Measurements from ENCODE around the gene SPHKAP.

The SPHKAP gene

DNA sequence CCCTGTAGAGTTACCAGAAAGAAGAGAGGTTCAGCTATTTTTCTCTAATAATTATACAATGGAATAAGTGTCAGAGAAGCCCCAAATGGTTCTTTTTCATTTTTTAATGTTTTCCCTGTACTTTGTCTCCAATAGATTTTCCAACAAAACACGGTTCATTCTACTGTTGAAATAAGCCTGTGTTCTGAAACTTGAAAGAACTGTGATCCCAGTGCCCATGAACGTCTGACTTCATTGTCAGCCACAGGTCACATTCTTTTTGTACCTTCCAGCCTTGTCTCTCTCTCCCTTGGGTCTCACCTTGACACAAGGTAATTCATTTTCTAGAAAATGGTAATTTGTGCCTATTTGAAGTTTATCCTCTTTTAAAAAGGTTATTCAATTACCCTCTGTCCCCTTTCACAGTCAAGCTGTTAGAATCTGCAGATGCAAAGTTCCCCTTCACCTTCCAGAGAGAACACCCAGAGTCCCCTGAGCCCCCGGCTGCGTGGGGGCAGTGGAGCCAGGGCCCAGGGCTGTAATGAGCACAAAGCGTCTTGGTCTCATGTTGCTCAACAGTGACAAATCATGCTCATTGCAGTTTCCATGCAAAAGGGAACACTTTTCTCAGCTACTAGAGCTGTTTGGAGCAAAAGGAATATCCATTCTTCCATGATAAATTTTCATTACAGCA lies 115.2 kb downstream of the SPHKAP start:
- Histone ChIP-seq H3K4me3 (ENCODE audit: low read depth in 1 of 2, low read length in 2 of 2) (no peak overlapping the region), H3K27me3 (ENCODE audit: control insufficient read depth in 1 of 2, insufficient read depth in 2 of 2, low read length in 2 of 2) (peaks cover 0 to 4% of the 10 kb centered on the region in 2 donors)

GRCh38 chr2:228065686-228066085 lies 115.8 kb downstream of the SPHKAP start:
- Histone ChIP-seq H3K9ac (ENCODE audit: low read depth in 1 of 2, low read length in 2 of 2) (no peak overlapping the region), H3K4me1 (ENCODE audit: control insufficient read depth in 1 of 2, insufficient read depth in 2 of 2, low read length in 2 of 2) (no peaks in the 10 kb centered on the region), H3K9me3 (ENCODE audit: control insufficient read depth in 1 of 2, low read length in 2 of 2) (no peaks in the 10 kb centered on the region), H3K36me3 (ENCODE audit: control insufficient read depth in 1 of 2, insufficient read depth in 2 of 2, low read length in 2 of 2) (no peaks in the 10 kb centered on the region), H3K27me3 (ENCODE audit: control insufficient read depth in 1 of 2, insufficient read depth in 2 of 2, low read length in 2 of 2) (peaks cover 0 to 4% of the 10 kb centered on the region in 2 donors), H3K27ac (ENCODE audit: low read depth, low read length) (no peak overlapping the region), H3K4me3 (ENCODE audit: low read depth in 1 of 2, low read length in 2 of 2) (no peak overlapping the region)

More for the DNA sequence above, 115.2 kb downstream of the SPHKAP start:
- Histone ChIP-seq H3K9me3 (ENCODE audit: control insufficient read depth in 1 of 2, low read length in 2 of 2) (no peaks in the 10 kb centered on the region), H3K4me1 (ENCODE audit: control insufficient read depth in 1 of 2, insufficient read depth in 2 of 2, low read length in 2 of 2) (no peaks in the 10 kb centered on the region), H3K27ac (ENCODE audit: low read depth, low read length) (no peak overlapping the region), H3K9ac (ENCODE audit: low read depth in 1 of 2, low read length in 2 of 2) (no peak overlapping the region), H3K36me3 (ENCODE audit: control insufficient read depth in 1 of 2, insufficient read depth in 2 of 2, low read length in 2 of 2) (no peaks in the 10 kb centered on the region)

DNA sequence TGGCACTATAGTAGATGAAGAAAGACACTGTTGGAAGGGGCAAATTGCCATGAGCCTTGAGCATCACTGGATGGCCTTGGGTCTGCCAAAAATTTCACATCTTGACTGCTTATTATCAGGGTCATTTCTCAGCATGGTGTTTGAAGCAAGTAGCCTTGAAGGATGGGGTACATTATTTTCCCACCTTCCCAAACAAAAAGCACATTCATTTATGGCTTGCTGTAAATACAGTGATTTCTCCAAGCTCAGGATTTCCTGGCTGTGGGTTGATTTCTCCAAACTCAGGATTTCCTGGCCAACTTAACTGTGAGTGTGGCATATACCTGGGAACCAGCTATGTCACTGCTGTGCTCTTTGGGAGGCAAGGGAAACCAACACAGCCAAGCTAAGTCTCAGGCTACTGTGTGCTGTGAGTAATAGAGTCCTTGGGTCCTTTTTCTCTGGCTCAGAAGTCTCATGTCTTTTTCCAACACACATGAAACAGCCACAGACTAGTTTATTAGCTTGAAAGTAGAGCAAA lies 116.6 kb downstream of the SPHKAP start:
- Histone ChIP-seq H3K36me3 (ENCODE audit: control insufficient read depth in 1 of 2, insufficient read depth in 2 of 2, low read length in 2 of 2) (no peaks in the 10 kb centered on the region), H3K27me3 (ENCODE audit: control insufficient read depth in 1 of 2, insufficient read depth in 2 of 2, low read length in 2 of 2) (peaks cover 0 to 4% of the 10 kb centered on the region in 2 donors), H3K4me1 (ENCODE audit: control insufficient read depth in 1 of 2, insufficient read depth in 2 of 2, low read length in 2 of 2) (no peaks in the 10 kb centered on the region), H3K4me3 (ENCODE audit: low read depth in 1 of 2, low read length in 2 of 2) (no peak overlapping the region), H3K9ac (ENCODE audit: low read depth in 1 of 2, low read length in 2 of 2) (no peak overlapping the region), H3K9me3 (ENCODE audit: control insufficient read depth in 1 of 2, low read length in 2 of 2) (no peaks in the 10 kb centered on the region), H3K27ac (ENCODE audit: low read depth, low read length) (no peak overlapping the region)

DNA sequence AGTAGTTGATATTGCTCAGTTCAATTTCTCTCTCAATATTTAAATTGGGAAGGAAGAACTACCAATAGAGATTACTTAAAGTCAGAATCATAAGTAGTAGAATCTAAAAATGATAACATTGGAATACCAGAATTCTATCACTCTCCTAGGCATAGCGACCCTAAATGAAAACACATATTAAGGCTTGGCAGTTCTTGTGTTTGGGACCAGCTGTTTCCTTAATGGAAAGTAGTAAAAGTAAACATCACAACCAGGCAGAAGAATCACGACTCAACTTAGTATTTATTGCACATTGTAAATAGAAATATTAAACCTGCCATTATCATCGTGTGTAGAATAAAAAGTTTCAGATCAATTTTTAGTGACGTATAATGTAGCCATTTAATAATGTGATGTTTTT lies 117.5 kb downstream of the SPHKAP start:
- H3K27ac ChIP-seq (ENCODE audit: low read depth, low read length), result no peak overlapping the region
- H3K4me1 ChIP-seq (ENCODE audit: control insufficient read depth in 1 of 2, insufficient read depth in 2 of 2, low read length in 2 of 2), result no peaks in the 10 kb centered on the region
- no peak overlapping the region for H3K9ac ChIP-seq (ENCODE audit: low read depth in 1 of 2, low read length in 2 of 2)
- H3K27me3 ChIP-seq (ENCODE audit: control insufficient read depth in 1 of 2, insufficient read depth in 2 of 2, low read length in 2 of 2), result peaks cover 0 to 4% of the 10 kb centered on the region in 2 donors
- H3K36me3 ChIP-seq (ENCODE audit: control insufficient read depth in 1 of 2, insufficient read depth in 2 of 2, low read length in 2 of 2), result no peaks in the 10 kb centered on the region
- no peaks in the 10 kb centered on the region for H3K9me3 ChIP-seq (ENCODE audit: control insufficient read depth in 1 of 2, low read length in 2 of 2)
- no peak overlapping the region for H3K4me3 ChIP-seq (ENCODE audit: low read depth in 1 of 2, low read length in 2 of 2)

- H3K36me3 ChIP-seq (ENCODE audit: control insufficient read depth in 1 of 2, insufficient read depth in 2 of 2, low read length in 2 of 2), result no peaks in the 10 kb centered on the region
- H3K27me3 ChIP-seq (ENCODE audit: control insufficient read depth in 1 of 2, insufficient read depth in 2 of 2, low read length in 2 of 2), result peaks cover 0 to 4% of the 10 kb centered on the region in 2 donors
- H3K4me1 ChIP-seq (ENCODE audit: control insufficient read depth in 1 of 2, insufficient read depth in 2 of 2, low read length in 2 of 2), result no peaks in the 10 kb centered on the region
- H3K9ac ChIP-seq (ENCODE audit: low read depth in 1 of 2, low read length in 2 of 2), result no peak overlapping the region
- no peak overlapping the region for H3K27ac ChIP-seq (ENCODE audit: low read depth, low read length)
- no peaks in the 10 kb centered on the region for H3K9me3 ChIP-seq (ENCODE audit: control insufficient read depth in 1 of 2, low read length in 2 of 2)
- no peak overlapping the region for H3K4me3 ChIP-seq (ENCODE audit: low read depth in 1 of 2, low read length in 2 of 2)
These were observed 117.9 kb downstream of the SPHKAP start for GRCh38 chr2:228063558-228063957.

GRCh38 chr2:228059735-228060134 lies 121.8 kb downstream of the SPHKAP start:
- Histone ChIP-seq H3K27me3 (ENCODE audit: control insufficient read depth in 1 of 2, insufficient read depth in 2 of 2, low read length in 2 of 2) (peaks cover 0 to 2% of the 10 kb centered on the region in 2 donors), H3K4me1 (ENCODE audit: control insufficient read depth in 1 of 2, insufficient read depth in 2 of 2, low read length in 2 of 2) (no peaks in the 10 kb centered on the region), H3K36me3 (ENCODE audit: control insufficient read depth in 1 of 2, insufficient read depth in 2 of 2, low read length in 2 of 2) (no peaks in the 10 kb centered on the region), H3K4me3 (ENCODE audit: low read depth in 1 of 2, low read length in 2 of 2) (no peak overlapping the region), H3K9ac (ENCODE audit: low read depth in 1 of 2, low read length in 2 of 2) (no peak overlapping the region), H3K27ac (ENCODE audit: low read depth, low read length) (no peak overlapping the region), H3K9me3 (ENCODE audit: control insufficient read depth in 1 of 2, low read length in 2 of 2) (no peaks in the 10 kb centered on the region)

DNA sequence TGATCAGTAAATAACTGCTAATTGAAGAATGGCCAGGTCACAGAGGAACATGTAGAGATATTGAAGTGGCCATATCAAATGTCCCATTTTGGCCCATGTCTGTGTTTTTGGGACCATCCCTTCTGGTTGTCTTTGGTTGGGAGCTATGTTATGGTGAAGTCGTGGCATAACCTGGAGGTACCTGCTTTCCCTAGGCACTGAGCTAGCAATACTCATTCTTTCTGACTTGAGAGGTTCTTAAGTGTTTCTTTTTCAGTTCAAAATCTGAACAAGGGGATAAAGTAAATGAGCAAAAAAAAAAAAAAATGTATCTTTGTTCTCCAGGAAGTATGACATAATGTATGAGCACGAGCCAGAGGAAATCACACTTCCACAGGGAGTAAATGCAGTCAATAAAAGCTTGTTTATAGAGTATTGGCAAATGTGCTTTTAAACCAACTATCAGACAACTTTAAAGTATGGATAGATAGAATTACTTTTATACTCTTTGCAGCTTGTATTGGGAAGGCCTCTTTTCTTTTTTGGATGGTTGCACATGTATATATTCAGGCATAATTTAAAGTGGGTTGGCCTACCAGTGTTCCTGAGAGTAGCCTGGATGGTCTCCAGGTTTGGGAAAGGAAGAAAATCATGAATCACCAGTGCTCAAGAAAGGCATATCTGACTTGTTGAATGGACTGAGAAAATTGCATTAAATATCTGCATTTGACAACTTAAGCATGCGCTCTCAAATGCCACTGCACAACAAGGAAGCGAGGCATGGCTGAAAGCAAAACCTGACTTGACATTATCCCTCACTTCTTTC lies 125.0 kb downstream of the SPHKAP start:
- Histone ChIP-seq H3K27me3 (ENCODE audit: control insufficient read depth in 1 of 2, insufficient read depth in 2 of 2, low read length in 2 of 2) (no peaks in the 10 kb centered on the region), H3K9me3 (ENCODE audit: control insufficient read depth in 1 of 2, low read length in 2 of 2) (no peaks in the 10 kb centered on the region), H3K27ac (ENCODE audit: low read depth, low read length) (no peak overlapping the region), H3K9ac (ENCODE audit: low read depth in 1 of 2, low read length in 2 of 2) (no peak overlapping the region), H3K36me3 (ENCODE audit: control insufficient read depth in 1 of 2, insufficient read depth in 2 of 2, low read length in 2 of 2) (no peaks in the 10 kb centered on the region), H3K4me3 (ENCODE audit: low read depth in 1 of 2, low read length in 2 of 2) (no peak overlapping the region), H3K4me1 (ENCODE audit: control insufficient read depth in 1 of 2, insufficient read depth in 2 of 2, low read length in 2 of 2) (no peaks in the 10 kb centered on the region)

GRCh38 chr2:228048838-228049490 lies 132.5 kb downstream of the SPHKAP start:
- Histone ChIP-seq H3K9ac (ENCODE audit: low read depth in 1 of 2, low read length in 2 of 2) (no peak overlapping the region), H3K27ac (ENCODE audit: low read depth, low read length) (no peak overlapping the region), H3K36me3 (ENCODE audit: control insufficient read depth in 1 of 2, insufficient read depth in 2 of 2, low read length in 2 of 2) (no peaks in the 10 kb centered on the region), H3K27me3 (ENCODE audit: control insufficient read depth in 1 of 2, insufficient read depth in 2 of 2, low read length in 2 of 2) (no peaks in the 10 kb centered on the region), H3K4me3 (ENCODE audit: low read depth in 1 of 2, low read length in 2 of 2) (no peak overlapping the region), H3K9me3 (ENCODE audit: control insufficient read depth in 1 of 2, low read length in 2 of 2) (no peaks in the 10 kb centered on the region), H3K4me1 (ENCODE audit: control insufficient read depth in 1 of 2, insufficient read depth in 2 of 2, low read length in 2 of 2) (no peaks in the 10 kb centered on the region)

DNA sequence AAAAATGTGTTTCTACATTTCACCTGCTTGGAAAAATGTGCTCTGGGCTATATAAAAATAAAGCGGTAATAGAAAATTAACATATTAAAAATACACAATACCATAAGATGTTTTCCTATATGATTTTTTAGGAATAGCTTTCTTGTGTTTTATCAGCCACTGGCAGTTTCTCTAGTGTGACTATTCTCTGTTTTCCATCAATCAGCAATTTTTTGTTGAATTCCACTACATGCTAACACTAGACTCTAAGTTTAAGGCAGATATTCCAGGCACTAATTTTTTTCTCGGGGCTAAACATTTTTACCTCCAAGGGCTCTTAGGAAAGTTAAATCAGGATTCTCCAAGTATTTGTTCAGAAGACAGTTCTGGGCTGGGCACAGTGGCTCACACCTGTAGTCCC lies 140.5 kb downstream of the SPHKAP start:
- Histone ChIP-seq H3K27me3 (ENCODE audit: control insufficient read depth in 1 of 2, insufficient read depth in 2 of 2, low read length in 2 of 2) (no peaks in the 10 kb centered on the region), H3K27ac (ENCODE audit: low read depth, low read length) (no peak overlapping the region), H3K4me3 (ENCODE audit: low read depth in 1 of 2, low read length in 2 of 2) (no peak overlapping the region), H3K9me3 (ENCODE audit: control insufficient read depth in 1 of 2, low read length in 2 of 2) (no peaks in the 10 kb centered on the region), H3K36me3 (ENCODE audit: control insufficient read depth in 1 of 2, insufficient read depth in 2 of 2, low read length in 2 of 2) (no peaks in the 10 kb centered on the region), H3K9ac (ENCODE audit: low read depth in 1 of 2, low read length in 2 of 2) (no peak overlapping the region), H3K4me1 (ENCODE audit: control insufficient read depth in 1 of 2, insufficient read depth in 2 of 2, low read length in 2 of 2) (no peaks in the 10 kb centered on the region)
